ENCODE measurements around the gene RBM28. TPM values are rescaled to one million over a fixed set of nuclear protein-coding genes. Genes with fewer than 3 reads are reported as not detected.

The RBM28 gene
- total RNA-seq, 1 experiment from 2014 or later = 54.1 TPM

GRCh38 chr7:128359939-128360338 is 16.2 kb upstream of the RBM28 start:
- Histone ChIP-seq H3K27ac (ENCODE audit: low read length) (no peak overlapping the region), H3K27me3 (ENCODE audit: control insufficient read depth, insufficient read depth, low read length) (peaks cover 15% of the 10 kb centered on the region), H3K36me3 (ENCODE audit: control insufficient read depth, insufficient read depth, low read length) (no peaks in the 10 kb centered on the region), H3K9me3 (ENCODE audit: control insufficient read depth, insufficient read depth, low read depth, low read length) (no peaks in the 10 kb centered on the region), H3K4me1 (ENCODE audit: control insufficient read depth, insufficient read depth, low read length) (no peaks in the 10 kb centered on the region; the same call in 1 of the 2 replicates), H3K4me3 (ENCODE audit: low read depth in 2 of 2, low read length in 2 of 2) (peak overlapping the region in 1 of 2 experiments; percentile 4; a peak in 1 of 4 replicates)
- CTCF ChIA-PET = no interaction called here
- TF ChIP-seq CTCF (IDR thresholded peaks at IDR 0.05) (no peak), SIN3A (IDR thresholded peaks at IDR 0.05; ENCODE audit: borderline replicate concordance, insufficient read depth, low read depth, low read length) (no peak), TCF7L2 (IDR thresholded peaks at IDR 0.05; ENCODE audit: low read depth, low read length) (no peak), POLR2AphosphoS5 (IDR thresholded peaks at IDR 0.05; ENCODE audit: low read depth, low read length) (no peak), REST (IDR thresholded peaks at IDR 0.05; ENCODE audit: insufficient read depth in 1 of 2, low read depth in 2 of 2, low read length in 1 of 2) (no peak)
- ATAC-seq = no peak
- in situ Hi-C loops (cut with HindIII; ENCODE audit: low pct_unique_long_range_greater_than_20kb, low sequenced_read_pairs) (no loop called here), intact Hi-C loops (cut with micrococcal nuclease; ENCODE audit: unreplicated experiment) (no loop called here)
- BruUV-seq (replicated peaks) = no TSS peak
- POLR2A ChIA-PET = interaction anchor here (0.5 kb wide), 1 partner anchor 9 kb away, joined by 3 read pairs; no protein-coding TSS in a partner anchor
- DNase-seq (ENCODE audit: low read depth, low spot score) = no peak

DNA sequence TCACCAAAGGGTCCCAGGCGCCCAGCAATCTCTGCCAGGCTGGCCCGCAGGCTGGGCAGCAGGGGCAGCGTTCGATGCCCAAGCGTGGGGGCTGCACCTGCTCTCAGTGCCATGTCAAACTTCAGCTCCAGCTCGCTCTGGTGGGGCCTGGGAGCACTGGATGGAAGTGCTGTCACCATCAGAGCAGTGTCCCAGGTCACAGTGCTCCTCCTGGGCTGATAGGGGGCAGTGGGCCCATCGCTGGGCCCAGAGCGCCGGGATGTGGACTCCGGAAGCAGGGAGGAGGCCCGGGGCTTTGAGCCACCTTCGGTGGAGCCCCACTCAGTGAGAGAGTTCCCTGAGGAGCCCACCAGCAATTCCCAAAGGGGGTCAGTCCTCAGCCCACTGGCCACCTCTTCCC is 15.6 kb upstream of the RBM28 start:
- Histone ChIP-seq H3K27ac (ENCODE audit: low read length) (no peak overlapping the region), H3K36me3 (ENCODE audit: control insufficient read depth, insufficient read depth, low read length) (no peaks in the 10 kb centered on the region), H3K27me3 (ENCODE audit: control insufficient read depth, insufficient read depth, low read length) (peaks cover 9% of the 10 kb centered on the region), H3K9me3 (ENCODE audit: control insufficient read depth, insufficient read depth, low read depth, low read length) (no peaks in the 10 kb centered on the region), H3K4me1 (ENCODE audit: control insufficient read depth, insufficient read depth, low read length) (no peaks in the 10 kb centered on the region; the same call in 1 of the 2 replicates), H3K4me3 (ENCODE audit: low read depth in 2 of 2, low read length in 2 of 2) (no peak overlapping the region)
- no TSS peak for BruUV-seq (replicated peaks)
- DNase-seq (ENCODE audit: low read depth, low spot score) (no peak), ATAC-seq (no peak)
- intact Hi-C loops (cut with micrococcal nuclease; ENCODE audit: unreplicated experiment) (no loop called here), in situ Hi-C loops (cut with HindIII; ENCODE audit: low pct_unique_long_range_greater_than_20kb, low sequenced_read_pairs) (no loop called here)
- no peak for TF ChIP-seq SIN3A (IDR thresholded peaks at IDR 0.05; ENCODE audit: borderline replicate concordance, insufficient read depth, low read depth, low read length)
- ChIA-PET CTCF (interaction anchor here (0.6 kb wide), 1 partner anchor 23 kb away, joined by 3 read pairs; no protein-coding TSS in a partner anchor), POLR2A (interaction anchor here (0.5 kb wide), 1 partner anchor 10 kb away, joined by 3 read pairs; no protein-coding TSS in a partner anchor)

DNA sequence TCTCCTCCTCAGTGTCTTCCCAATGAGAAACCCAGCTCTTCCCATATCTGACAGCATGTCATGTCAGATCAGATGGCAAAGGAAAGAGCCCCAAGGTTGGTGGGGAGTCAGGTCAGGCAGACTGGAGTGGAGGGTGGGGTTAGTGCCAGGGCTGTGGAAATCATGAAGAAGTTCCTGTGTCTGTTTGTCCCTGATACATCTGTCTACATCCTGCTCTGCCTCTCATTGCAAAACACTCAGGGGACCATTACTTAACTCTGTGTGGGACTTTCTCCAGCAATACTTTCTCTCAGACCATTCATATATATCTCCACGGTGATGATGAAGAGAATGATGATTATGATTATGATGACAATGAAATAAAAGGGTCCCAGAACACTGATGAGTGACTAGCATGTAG is 14.5 kb upstream of the RBM28 start:
- BruUV-seq (replicated peaks) = no TSS peak
- in situ Hi-C loops (cut with HindIII; ENCODE audit: low pct_unique_long_range_greater_than_20kb, low sequenced_read_pairs) (no loop called here), intact Hi-C loops (cut with micrococcal nuclease; ENCODE audit: unreplicated experiment) (no loop called here)
- Histone ChIP-seq H3K27me3 (ENCODE audit: control insufficient read depth, insufficient read depth, low read length) (peaks cover 3% of the 10 kb centered on the region; the same call in 1 of the 2 replicates), H3K4me3 (ENCODE audit: low read depth in 2 of 2, low read length in 2 of 2) (no peak overlapping the region), H3K36me3 (ENCODE audit: control insufficient read depth, insufficient read depth, low read length) (no peaks in the 10 kb centered on the region), H3K27ac (ENCODE audit: low read length) (no peak overlapping the region), H3K9me3 (ENCODE audit: control insufficient read depth, insufficient read depth, low read depth, low read length) (no peaks in the 10 kb centered on the region), H3K4me1 (ENCODE audit: control insufficient read depth, insufficient read depth, low read length) (no peaks in the 10 kb centered on the region; the same call in 1 of the 2 replicates)
- DNase-seq (ENCODE audit: low read depth, low spot score) (no peak), ATAC-seq (no peak)
- no peak for TF ChIP-seq TCF7L2 (IDR thresholded peaks at IDR 0.05; ENCODE audit: low read depth, low read length)
- no peak for TF ChIP-seq REST (IDR thresholded peaks at IDR 0.05; ENCODE audit: insufficient read depth in 1 of 2, low read depth in 2 of 2, low read length in 1 of 2)
- no peak for TF ChIP-seq SIN3A (IDR thresholded peaks at IDR 0.05; ENCODE audit: borderline replicate concordance, insufficient read depth, low read depth, low read length)
- no peak for TF ChIP-seq CTCF (IDR thresholded peaks at IDR 0.05)
- TF ChIP-seq POLR2AphosphoS5 (IDR thresholded peaks at IDR 0.05; ENCODE audit: low read depth, low read length) = no peak
- CTCF ChIA-PET = interaction anchor here (1.0 to 1.1 kb wide), 2 partner anchors 11 to 29 kb away, joined by 4 to 5 read pairs; no protein-coding TSS in a partner anchor
- POLR2A ChIA-PET = no interaction called here

Measured in Panc1 (cell line).